Posterior cingulate gyrus (tissue), 11 donors: Measurements from ENCODE around the gene KIRREL1.

Experiments used
- DNase-seq, 10 donors: peaks; one replicate each; pipeline versions ENCODE4 v3.0.0 to v3.0.0-alpha.2; 2020 to 2021; ENCODE audit warnings: mixed read lengths in 3 of 10
- intact Hi-C: fragments of 100-400 bp; cut with DNase I; formaldehyde crosslinking; loops from one replicate; pipeline ENCODE4 v1.15.1; 2023

KIRREL1 gene

DNA sequence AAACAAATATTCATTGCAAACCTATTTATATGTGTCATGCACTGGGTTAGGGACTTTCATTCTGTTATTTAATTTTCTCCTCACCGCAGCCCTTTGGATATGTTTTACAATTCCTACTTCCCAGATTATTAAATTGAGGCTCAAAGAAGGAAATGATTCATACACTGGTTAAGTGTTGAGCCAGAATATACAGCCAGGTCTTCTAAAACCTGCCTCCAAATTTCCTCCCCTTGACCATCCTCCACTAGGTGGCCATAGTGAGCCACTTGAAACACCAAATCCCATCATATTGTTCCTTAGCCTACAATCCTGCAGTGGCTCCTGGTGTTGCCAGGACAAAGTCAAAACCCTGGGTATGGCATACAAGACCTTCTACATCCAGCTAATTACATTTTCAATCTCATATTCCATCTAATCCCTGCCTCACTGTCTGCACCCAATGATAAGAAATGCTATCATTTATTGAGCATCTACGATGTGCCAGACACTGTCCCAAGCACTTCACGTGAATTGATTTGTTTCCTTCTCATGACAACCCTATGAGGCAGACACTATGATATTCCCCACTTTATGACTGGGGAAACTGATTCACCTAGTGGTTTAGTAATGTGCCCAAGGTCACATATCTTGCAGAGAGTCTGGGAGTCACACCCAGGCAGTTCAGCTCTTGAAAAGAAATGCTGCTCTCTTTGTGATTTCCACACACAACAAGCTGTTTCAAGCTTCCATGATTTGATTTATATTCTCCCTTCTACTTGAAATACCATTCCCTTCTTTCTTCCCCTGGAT lies 23.6 kb upstream of the KIRREL1 start:
- DNase-seq, result no peak
- intact Hi-C loops, result loop anchor here (10.0 kb wide), 2 partner anchors 1025 to 1105 kb away; partner anchors contain the start of gene AIM2

DNA sequence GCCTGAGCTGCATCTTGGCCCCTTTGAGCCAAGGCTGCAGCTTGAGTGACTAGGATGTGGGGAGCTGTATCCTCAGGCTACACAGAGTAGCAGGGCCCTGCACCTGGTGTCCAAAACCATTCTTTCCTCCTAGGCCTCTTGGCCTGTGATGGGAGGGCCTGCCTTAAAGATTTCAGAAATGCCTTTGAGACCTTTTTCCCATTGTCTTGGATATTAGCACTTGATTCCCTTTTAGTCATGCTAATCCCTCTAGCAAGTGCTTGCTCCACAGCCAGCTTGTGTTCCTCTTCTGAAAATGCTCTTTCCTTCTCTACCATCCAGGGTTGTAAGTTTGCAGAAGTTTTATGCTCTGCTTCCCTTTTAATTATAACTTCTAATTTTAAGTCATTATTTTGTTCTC lies 21.7 kb upstream of the KIRREL1 start:
- intact Hi-C loops, result no loop called here
- no peak for DNase-seq

DNA sequence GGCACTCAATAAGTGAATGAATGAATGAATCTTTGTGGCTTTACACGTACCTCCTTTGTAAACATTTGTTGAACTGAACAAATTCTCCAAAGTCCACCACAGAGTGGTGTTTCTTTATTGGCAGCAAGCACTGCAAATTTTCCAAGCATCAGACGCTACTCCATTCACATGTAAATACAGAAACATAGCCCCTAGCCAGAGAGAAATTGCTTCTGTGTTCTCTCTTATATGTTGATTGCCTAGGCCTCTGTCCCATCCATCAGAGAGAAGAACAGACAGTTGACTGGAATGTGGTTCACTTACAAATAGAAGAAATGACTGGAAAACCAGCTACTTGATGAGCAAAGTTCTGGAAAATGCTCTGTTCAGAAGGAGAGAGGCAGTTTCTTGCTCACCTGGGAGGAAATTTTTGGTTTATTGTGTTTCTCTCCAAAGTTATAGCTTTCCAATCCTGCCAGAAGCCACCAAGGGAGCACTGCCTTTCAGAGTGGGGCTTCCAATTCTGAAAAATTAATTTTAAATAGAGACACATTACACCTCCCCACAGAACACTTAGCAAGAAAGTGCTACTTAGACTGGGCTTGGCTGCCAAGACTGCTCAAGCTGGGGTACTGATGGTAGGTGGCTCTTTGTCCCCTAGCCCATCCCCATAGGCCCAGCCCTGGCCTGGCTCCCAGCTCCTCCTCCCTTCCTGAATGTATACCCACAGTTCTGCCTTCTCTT lies 18.1 kb upstream of the KIRREL1 start:
- intact Hi-C loops, result no loop called here
- no peak for DNase-seq

DNA sequence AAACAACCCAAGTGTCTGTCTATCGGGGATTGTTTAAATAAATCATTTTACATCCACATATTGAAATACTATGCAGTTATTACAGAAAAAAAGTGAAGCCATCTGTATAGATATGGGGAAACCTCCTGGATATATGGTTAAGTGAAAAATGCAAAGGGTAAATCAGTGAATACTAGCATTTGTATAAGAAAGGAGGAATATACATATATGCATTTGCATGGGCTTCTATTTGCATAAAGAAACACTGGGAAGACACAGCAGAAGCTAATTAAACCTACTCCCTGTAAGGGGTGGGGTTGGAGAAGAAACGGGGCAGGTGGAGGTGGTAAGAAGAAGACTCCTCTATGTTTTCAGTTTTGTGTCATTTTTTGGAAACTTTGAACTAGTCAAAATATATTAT lies 16.6 kb upstream of the KIRREL1 start:
- DNase-seq, result no peak
- intact Hi-C loops, result no loop called here

DNA sequence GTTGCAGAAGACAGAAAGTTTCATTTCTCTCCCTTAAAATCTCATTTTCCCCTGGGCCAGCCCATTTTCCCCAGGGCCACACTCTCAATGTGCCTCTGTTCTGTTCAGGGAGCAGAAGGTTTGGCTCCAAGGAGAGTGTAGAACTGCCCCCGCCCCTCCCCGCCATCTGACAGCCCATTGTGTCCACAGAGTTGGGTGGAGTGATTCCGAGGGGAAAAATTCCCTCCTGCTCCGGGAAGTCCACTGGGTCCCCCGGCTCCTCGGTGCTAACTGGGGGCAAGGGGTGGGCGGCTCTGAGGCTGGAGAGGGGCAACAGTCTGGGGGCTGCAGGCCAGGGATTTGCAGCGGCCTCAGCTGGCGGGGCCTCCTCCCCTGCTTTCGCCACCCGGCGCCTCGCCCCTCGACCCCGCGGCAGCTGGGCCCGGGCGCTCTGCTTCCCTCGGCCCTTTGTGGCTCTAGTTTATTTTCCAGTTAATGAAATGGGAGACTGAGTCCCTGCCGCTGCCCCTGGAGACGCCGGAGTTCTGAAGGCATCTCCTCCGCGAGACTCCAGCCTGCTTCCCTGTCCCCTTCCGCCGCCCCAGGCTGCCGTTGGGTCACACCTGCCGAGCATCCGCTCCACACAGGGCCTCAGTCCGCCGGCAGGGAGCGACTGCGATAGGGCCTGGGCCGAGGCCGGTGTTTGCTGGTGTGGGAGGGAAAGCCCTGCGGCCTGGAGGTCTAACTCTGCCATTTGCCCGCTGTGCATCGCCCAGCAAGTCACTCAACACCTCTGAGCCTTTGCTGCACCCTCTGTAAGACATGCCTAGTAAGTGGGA lies 14.7 kb upstream of the KIRREL1 start:
- DNase-seq, result peak in 1 of 10 donors; percentile 73
- intact Hi-C loops, result no loop called here

DNA sequence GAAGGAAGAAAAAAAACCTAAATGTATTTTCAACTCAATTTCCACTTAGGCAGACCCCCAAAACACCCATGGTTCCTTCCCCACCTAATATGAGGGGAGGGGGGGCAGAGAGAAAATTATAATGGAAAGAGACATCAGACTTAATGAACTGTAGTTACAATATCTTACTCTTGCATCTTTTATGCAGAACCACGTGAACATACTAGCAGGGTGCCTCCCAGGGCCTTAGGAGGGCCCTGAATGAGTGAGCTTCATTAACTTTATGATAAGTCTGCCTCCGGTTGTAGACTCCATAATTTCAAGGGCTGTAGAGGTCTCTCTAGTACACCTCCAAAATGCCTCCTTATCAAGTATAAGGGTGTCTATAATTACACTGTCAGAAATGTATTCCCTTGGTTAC lies 11.3 kb upstream of the KIRREL1 start:
- no peak for DNase-seq
- intact Hi-C loops, result no loop called here

DNA sequence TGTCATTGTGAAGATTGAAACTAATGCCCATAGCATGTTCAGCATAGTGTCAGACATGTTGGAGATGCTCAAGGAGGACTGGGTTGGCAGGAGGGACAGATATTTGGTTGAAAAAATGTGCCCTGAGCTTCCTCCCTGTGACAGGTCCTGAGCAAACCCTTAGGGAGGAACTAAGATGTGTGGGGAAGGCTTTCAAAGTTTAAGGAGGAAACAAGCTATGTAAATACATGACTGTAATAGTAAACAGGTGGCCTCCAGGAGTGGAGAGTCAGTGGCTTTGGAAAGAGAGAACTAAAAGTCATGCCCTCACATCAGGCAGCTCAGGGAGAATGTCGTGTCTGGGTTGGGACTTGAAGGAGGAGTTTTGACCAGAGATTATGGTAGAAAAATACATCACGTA lies 9.7 kb upstream of the KIRREL1 start:
- no peak for DNase-seq
- intact Hi-C loops, result no loop called here

DNA sequence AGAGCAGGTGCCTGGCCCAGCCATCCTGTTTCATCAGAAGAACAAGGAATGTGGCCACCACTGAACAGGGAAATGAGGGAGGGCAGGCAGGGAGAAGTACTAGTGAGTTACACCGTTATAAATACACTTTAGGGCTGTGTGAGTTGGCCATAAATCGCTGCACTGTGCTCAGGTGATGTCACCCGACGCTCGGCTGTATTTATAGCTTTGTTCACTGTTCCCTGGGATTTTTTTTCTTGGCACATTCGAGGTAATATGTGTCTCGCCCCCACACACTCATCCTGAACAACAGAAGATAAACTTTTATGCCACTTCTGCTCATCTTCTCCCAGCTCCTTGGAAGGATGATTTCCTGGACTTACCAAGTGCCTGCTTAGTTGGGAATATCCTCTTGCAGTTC lies 9.0 kb upstream of the KIRREL1 start:
- DNase-seq, result no peak
- intact Hi-C loops, result no loop called here

DNA sequence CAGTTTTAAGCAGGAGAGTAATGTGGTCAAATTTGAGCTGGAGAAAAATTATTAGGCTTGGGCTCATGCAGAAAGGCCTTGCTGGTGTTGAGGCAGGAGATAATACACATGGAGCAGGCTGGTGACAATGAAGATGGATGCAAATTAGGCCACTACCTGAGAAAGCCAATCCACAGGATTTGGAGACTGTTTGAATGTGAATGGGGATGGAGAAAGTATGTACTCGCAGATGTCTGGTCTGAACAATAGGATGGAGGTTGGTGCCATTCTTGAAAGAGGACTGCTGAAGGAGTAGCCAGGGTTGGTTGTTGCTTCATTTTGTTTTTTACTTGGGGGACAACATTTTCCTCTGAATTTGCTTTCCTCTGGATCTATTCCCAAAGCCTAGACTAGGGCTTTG lies 8.0 kb upstream of the KIRREL1 start:
- DNase-seq, result no peak
- intact Hi-C loops, result no loop called here

DNA sequence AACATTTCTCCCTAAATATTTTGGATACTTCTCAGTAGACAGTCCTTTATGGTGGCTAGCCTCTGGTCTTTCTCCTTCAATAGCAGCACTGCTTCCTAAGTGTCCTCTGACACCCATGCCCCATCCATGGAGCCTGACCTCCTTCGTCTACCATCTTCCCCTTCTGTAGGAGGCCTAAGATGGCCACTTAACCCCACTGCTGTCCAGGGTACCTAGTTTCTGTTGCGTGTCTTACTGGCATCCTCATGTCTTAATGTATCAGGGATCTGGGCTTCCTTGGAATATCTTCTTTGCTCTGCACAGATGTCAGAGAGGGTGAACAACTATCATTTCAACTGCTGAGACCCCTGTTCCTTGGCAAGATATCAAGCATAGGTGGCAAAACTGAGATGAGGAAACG lies 5.4 kb upstream of the KIRREL1 start:
- intact Hi-C loops, result no loop called here
- DNase-seq, result no peak

DNA sequence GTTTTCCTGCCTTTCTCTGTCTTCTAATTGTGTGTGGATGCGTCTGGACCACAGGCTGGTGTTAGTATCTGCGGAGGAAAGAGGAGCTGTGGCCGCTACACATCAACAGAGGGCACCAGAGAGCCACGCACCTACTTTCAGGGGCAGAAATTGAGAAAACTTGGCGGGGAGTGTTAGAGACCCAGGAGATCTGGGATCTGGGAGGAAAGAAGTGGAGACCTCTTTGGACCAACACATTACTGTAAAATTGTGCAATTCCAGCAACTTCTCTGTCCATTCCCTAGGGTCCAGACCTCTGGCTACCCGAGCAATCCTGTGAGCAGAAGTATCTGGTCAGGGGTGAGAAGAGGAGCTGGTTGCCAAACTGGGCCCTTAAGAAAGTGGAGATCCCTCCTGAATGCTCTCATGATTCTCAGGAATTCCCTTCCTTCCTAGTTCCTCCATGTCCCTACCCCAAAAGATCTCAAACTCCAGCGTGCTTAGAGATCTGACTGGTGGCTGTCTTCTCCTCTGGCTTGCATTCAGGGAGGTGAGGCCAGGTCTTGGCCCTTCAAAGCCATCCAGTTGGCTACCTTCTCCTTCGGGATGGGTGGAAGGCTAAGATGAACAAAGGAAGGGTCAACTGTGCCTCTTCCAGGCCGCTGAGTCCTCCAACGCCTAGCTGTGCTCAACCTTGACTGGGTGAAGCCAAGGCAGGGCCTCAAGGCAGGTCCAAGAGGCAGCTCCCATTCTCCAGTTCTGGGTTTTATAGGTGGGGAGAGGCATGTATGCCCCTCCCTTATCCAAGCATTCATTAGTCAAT lies 1.2 kb upstream of the KIRREL1 start:
- DNase-seq, result peak in 9 of 10 donors; percentile 33 to 93 (median 67)
- intact Hi-C loops, result loop anchor here (1.0 to 5.0 kb wide), 2 partner anchors 95 to 133 kb away; no protein-coding TSS in a partner anchor

DNA sequence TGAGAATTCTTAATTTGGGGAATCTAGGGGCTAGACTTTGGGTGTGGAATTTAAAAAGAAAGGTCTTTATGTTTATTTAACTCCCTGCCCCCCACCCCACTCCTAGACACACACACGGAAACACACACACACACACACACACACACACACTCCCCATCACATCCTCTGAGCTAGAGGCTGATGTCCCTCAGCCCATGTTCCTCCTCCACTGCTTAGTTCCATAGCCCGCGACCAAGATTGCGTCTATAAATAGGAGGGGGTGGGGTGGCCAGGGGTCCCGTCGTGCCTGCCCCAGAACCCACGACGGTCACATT lies 655 bp upstream of the KIRREL1 start:
- DNase-seq, result no peak

DNA sequence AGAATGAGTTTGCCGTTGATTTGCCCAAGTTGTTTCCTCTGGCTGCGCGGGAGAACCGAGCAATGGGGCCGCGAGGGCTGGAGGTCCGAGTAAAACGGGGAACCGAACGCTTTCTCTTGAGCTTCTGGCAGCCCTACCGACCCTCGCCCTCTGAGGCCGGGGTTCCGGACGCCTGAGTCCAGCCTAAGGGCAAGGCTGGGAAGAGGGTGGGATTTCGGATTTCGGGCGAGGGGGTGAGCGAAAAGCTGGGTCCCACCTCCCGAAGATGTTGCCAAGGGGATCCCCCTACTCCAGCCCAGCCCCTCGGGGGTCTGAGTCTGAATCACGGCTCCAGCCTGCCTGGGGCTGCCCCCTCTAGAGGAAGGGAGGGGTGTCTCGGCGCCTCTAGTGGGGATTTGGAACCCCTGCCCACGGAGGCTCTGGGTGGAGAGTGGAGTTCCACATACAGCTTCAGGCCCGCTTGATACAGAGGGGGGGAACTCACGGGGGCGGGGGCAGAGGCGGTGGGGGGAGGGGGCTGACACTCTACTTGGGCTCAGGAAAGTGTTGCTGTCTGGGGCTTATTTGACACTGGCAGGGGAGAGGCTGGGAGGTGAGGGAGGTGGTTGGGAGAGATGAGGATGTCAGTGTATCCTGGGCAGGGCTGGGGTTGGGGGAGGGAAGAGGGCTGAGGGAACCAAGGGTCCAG lies 617 bp downstream of the KIRREL1 start:
- peak in 1 of 10 donors; percentile 73 for DNase-seq
- intact Hi-C loops, result loop anchor here (5.0 kb wide), 1 partner anchor 93 kb away; no protein-coding TSS in a partner anchor

More for the DNA sequence above, 655 bp upstream of the KIRREL1 start:
- intact Hi-C loops, result loop anchor here (1.0 to 5.0 kb wide), 2 partner anchors 95 to 133 kb away; no protein-coding TSS in a partner anchor

DNA sequence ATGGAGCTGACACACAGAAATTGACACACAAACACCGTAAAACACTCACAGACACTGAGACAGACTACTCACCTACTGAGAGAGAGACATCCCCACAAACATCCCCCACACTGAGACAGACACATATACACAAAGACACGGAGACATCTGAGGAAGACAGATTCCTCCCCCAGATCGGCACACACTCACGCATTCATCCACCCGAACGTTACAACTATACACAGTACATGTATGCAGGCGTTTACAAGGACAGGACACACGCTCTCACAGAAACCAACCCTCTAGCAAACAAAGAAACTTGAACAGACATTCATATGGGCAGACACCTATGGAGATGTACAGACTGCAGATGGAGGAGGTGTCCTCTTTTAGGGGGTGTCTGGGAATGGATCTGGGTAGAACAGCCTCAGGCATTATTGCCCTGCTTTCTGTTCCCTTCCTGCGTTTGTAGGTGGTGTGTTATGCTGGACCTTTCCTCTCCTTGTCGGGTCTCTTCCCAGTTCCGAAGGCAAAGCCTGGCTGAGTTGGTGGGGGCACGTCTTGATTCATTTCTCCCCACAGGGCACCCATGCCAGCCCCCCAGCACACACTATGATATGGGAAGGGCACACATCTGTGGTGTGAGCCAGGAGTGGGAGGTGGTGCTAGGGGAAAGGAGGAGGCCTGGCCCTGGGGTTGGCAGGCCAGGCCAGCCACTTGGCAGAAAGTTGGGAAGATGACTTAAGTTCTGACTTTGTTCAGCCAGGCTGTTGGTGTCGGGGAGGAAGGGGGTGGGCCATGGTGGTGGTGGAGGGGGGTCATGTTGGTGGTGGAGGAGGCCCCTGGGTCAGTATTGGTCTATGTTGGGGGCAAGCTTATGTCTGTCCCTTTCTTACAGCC lies 1.5 kb downstream of the KIRREL1 start:
- intact Hi-C loops, result loop anchor here (5.0 kb wide), 1 partner anchor 92 kb away; no protein-coding TSS in a partner anchor
- DNase-seq, result no peak

DNA sequence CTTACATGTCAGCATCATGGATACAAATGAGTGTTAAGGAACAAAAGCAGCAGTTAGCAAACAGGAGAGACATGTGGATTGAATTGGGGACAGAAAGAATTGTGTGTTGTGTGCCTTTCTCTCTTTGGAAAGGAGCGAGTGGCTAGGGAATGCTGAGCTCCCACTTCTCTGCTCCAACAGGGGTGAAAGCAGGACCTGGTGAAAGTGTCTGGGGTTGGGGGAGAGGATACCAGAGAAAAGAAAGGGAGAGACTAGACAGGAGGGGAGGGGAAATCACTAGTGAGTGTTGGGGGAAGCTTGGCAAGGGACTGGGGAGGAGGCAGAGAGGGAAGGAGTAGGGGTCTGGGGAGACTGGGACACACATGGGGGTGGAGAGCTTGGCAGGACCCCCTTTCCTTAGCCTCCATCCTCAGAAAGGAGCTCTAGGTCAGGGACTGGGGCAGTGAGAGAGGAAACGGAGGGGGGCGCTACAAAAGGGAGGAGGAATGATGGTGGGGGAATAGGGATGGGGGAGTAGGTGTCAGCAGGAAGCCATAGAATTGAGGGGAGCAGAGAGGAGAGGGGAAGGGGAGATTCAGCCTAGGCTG lies 2.2 kb downstream of the KIRREL1 start:
- intact Hi-C loops, result no loop called here
- DNase-seq, result no peak

DNA sequence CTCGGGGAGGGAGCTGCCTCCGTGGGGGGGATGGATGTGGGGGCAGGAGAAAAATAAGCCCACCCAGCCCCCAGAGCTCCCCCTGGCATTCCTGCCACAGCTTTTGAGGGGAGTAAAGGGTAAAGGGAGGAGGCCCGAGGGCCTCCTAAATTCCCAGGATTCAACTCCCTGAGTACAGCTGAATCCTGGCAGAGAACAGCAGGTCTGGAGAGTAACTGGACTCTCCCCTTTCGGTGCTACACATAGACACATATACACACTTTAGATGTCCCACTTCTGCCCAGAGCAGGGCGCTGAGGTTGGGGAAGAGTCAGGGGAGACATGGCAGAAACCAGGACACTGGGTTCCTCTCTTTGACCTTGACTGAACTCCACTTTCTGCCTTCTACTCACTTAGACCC lies 3.0 kb downstream of the KIRREL1 start:
- intact Hi-C loops, result no loop called here
- DNase-seq, result no peak

DNA sequence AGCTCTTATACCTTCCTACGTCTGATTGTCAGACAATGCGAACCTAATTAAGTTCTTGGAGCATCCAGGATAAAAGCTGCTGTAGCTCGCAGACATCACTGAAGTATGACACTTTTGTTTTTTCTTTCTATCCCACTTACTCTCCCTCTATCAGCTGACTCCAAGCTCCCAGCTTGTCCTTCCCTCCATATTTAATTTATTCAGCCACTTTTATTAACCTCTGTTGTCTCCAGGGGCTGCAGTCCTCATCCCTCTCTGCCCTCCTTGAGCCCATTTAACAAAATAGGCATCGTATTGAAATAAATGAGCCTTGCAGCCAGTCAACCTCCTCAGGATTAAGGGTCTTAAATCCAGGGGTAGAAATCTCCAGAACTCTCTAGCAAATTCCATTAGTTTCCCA lies 7.1 kb downstream of the KIRREL1 start:
- DNase-seq, result no peak

DNA sequence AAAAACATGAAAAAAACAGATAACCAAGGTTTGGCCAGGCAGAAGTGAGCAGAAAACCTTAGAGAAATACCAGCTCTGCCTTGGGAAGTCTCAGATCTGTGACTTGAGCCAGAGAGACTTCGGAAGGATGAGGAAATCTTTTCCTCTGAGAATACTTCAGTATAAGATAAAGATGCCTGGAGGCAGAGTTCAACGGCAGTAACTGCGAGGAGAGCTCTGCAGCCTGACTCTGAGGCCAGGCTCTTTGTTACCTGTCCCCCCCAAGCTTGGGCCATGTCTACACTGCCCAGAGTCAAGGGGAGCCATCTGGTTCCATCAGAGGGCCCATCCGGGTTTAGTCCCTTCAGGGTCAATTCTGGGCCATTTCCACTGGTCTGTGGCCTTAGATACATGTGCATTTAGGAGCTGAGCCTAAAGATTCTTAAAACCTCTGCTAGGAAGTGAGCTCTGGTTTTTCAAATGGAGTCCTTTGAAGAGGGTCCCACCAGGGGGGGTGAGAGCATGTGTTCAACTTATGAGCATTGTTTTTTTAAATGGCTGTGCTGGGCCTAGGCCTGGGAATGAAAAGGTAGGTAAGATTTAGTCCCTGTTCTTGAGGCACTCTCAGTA lies 8.7 kb downstream of the KIRREL1 start:
- no peak for DNase-seq

More for the DNA sequence above, 7.1 kb downstream of the KIRREL1 start:
- intact Hi-C loops, result no loop called here

More for the DNA sequence above, 8.7 kb downstream of the KIRREL1 start:
- intact Hi-C loops, result no loop called here
